Activated CD4-positive, alpha-beta memory T cell treated with anti-CD3 and anti-CD28 coated beads for 36 hours (primary cell): ENCODE data around the gene NAPG. TPM values are rescaled to one million over a fixed set of nuclear protein-coding genes. Genes with fewer than 3 reads are reported as not detected.
A peak's percentile ranks its signal among the peaks of the same experiment; 100 is the strongest.

Experiments used
- CTCF ChIA-PET: fragments of 350-600 bp; sonication (Branson Sonifier 250); formaldehyde crosslinking; loops from one replicate; lab custom pipeline; 2021; ENCODE audit warnings: antibody characterized with exemption, inconsistent platforms; lab: Charles Lee
- POLR2A ChIA-PET: fragments of 350-600 bp; sonication (Branson Sonifier 250); formaldehyde crosslinking; loops from one replicate; lab custom pipeline; 2021; ENCODE audit warnings: antibody characterized with exemption; lab: Charles Lee
- DNase-seq: peaks from one replicate; pipeline ENCODE4 v3.0.0-alpha.2; 2020
- H3K27ac Mint-ChIP-seq: one replicate; pipeline ENCODE4 v1.8.0; 2021; ENCODE audit warnings: mixed read lengths
- H3K27me3 Mint-ChIP-seq: one replicate; pipeline ENCODE4 v1.8.0; 2021; ENCODE audit warnings: mixed read lengths
- H3K36me3 Mint-ChIP-seq: one replicate; pipeline ENCODE4 v1.8.0; 2021; ENCODE audit warnings: mixed read lengths
- H3K4me1 Mint-ChIP-seq: one replicate; pipeline ENCODE4 v1.8.0; 2021; ENCODE audit warnings: low read depth, mixed read lengths
- H3K4me3 Mint-ChIP-seq: one replicate; pipeline ENCODE4 v1.8.0; 2021; ENCODE audit warnings: mild to moderate bottlenecking, mixed read lengths
- H3K9me3 Mint-ChIP-seq: one replicate; pipeline ENCODE4 v1.8.0; 2021; ENCODE audit warnings: mixed read lengths
- intact Hi-C: fragments of 100-400 bp; cut with micrococcal nuclease; formaldehyde crosslinking; loops from one replicate; pipeline ENCODE4 v1.15.1; 2023
- total RNA-seq, 2 experiments: library from RNA; stranded (reverse); gene quantifications; one replicate each; pipeline ENCODE4 v1.2.3, GENCODE V29; 2021

NAPG gene
- 10 to 100 TPM; 31.8 to 32.7 TPM for total RNA-seq

GRCh38 chr18:10525697-10526560 is at the start of gene NAPG:
NAPG (plus strand) TSS chr18:10526027; CDS start chr18:10526103, 76 bp downstream.
- POLR2A ChIA-PET = no interaction called here

GRCh38 chr18:10476338-10476791 is 49.5 kb upstream of the NAPG start:
- POLR2A ChIA-PET = no interaction called here
- Mint-ChIP-seq H3K4me3 (no peak overlapping the region), H3K27me3 (peaks cover 36% of the 10 kb centered on the region), H3K4me1 (no peaks in the 10 kb centered on the region), H3K36me3 (no peaks in the 10 kb centered on the region), H3K27ac (no peak overlapping the region), H3K9me3 (no peaks in the 10 kb centered on the region)
- CTCF ChIA-PET = no interaction called here
- intact Hi-C loops = no loop called here
- DNase-seq = no peak

More at GRCh38 chr18:10525697-10526560, at the start of gene NAPG:
- intact Hi-C loops = loop anchor here (1.0 to 10.0 kb wide), 7 partner anchors 27 to 1456 kb away; partner anchors contain the start of genes IMPA2, RAB31, RALBP1 and TWSG1
- peak; percentile 93 for DNase-seq
- H3K27me3 Mint-ChIP-seq = no peaks in the 10 kb centered on the region
- H3K4me3 Mint-ChIP-seq = peak within 1 kb of the TSS; percentile 94
- CTCF ChIA-PET = interaction anchor here (0.9 kb wide), 1 partner anchor 35 kb away, joined by 3 read pairs; no protein-coding TSS in a partner anchor
- H3K27ac Mint-ChIP-seq = peak within 1 kb of the TSS; percentile 95
- peaks cover 5% of the 10 kb centered on the region for H3K36me3 Mint-ChIP-seq
- peaks cover 48% of the 10 kb centered on the region for H3K4me1 Mint-ChIP-seq
- H3K9me3 Mint-ChIP-seq = no peaks in the 10 kb centered on the region

- peaks cover 36% of the 10 kb centered on the region for H3K27me3 Mint-ChIP-seq
- CTCF ChIA-PET = no interaction called here
- H3K36me3 Mint-ChIP-seq = no peaks in the 10 kb centered on the region
- no peaks in the 10 kb centered on the region for H3K9me3 Mint-ChIP-seq
- intact Hi-C loops = no loop called here
- POLR2A ChIA-PET = no interaction called here
- no peaks in the 10 kb centered on the region for H3K4me1 Mint-ChIP-seq
- no peak for DNase-seq
- H3K27ac Mint-ChIP-seq = no peak overlapping the region
- H3K4me3 Mint-ChIP-seq = no peak overlapping the region
Observed at GRCh38 chr18:10477121-10477862, 48.5 kb upstream of the NAPG start.

- CTCF ChIA-PET = no interaction called here
- Mint-ChIP-seq H3K27me3 (peaks cover 36% of the 10 kb centered on the region), H3K4me1 (no peaks in the 10 kb centered on the region), H3K4me3 (no peak overlapping the region), H3K27ac (no peak overlapping the region), H3K9me3 (no peaks in the 10 kb centered on the region), H3K36me3 (no peaks in the 10 kb centered on the region)
- POLR2A ChIA-PET = no interaction called here
- DNase-seq = no peak
- intact Hi-C loops = no loop called here
Observed at GRCh38 chr18:10477863-10478260, 48.0 kb upstream of the NAPG start.

- Mint-ChIP-seq H3K36me3 (no peaks in the 10 kb centered on the region), H3K27ac (no peak overlapping the region), H3K4me1 (no peaks in the 10 kb centered on the region), H3K4me3 (no peak overlapping the region), H3K9me3 (no peaks in the 10 kb centered on the region), H3K27me3 (peaks cover 22% of the 10 kb centered on the region)
- ChIA-PET POLR2A (no interaction called here), CTCF (no interaction called here)
- intact Hi-C loops = no loop called here
- no peak for DNase-seq
Observed at GRCh38 chr18:10481831-10482230, 44.0 kb upstream of the NAPG start.

- intact Hi-C loops = no loop called here
- no peaks in the 10 kb centered on the region for H3K4me1 Mint-ChIP-seq
- H3K4me3 Mint-ChIP-seq = no peak overlapping the region
- ChIA-PET POLR2A (no interaction called here), CTCF (no interaction called here)
- H3K36me3 Mint-ChIP-seq = no peaks in the 10 kb centered on the region
- peaks cover 15% of the 10 kb centered on the region for H3K27me3 Mint-ChIP-seq
- H3K27ac Mint-ChIP-seq = no peak overlapping the region
- no peaks in the 10 kb centered on the region for H3K9me3 Mint-ChIP-seq
- no peak for DNase-seq
Observed at GRCh38 chr18:10482363-10482984, 43.4 kb upstream of the NAPG start.

- intact Hi-C loops = no loop called here
- ChIA-PET CTCF (no interaction called here), POLR2A (no interaction called here)
- Mint-ChIP-seq H3K4me1 (no peaks in the 10 kb centered on the region), H3K36me3 (no peaks in the 10 kb centered on the region), H3K27ac (no peak overlapping the region), H3K9me3 (no peaks in the 10 kb centered on the region), H3K27me3 (peaks cover 11% of the 10 kb centered on the region), H3K4me3 (no peak overlapping the region)
- no peak for DNase-seq
Observed at GRCh38 chr18:10482985-10483949, 42.6 kb upstream of the NAPG start.

- no peak for DNase-seq
- no peaks in the 10 kb centered on the region for H3K9me3 Mint-ChIP-seq
- H3K4me1 Mint-ChIP-seq = peaks cover 2% of the 10 kb centered on the region
- intact Hi-C loops = no loop called here
- H3K27ac Mint-ChIP-seq = no peak overlapping the region
- peaks cover 2% of the 10 kb centered on the region for H3K27me3 Mint-ChIP-seq
- POLR2A ChIA-PET = no interaction called here
- H3K4me3 Mint-ChIP-seq = no peak overlapping the region
- CTCF ChIA-PET = no interaction called here
- H3K36me3 Mint-ChIP-seq = no peaks in the 10 kb centered on the region
Observed at GRCh38 chr18:10485475-10485874, 40.4 kb upstream of the NAPG start.

- no peaks in the 10 kb centered on the region for H3K36me3 Mint-ChIP-seq
- CTCF ChIA-PET = no interaction called here
- H3K27me3 Mint-ChIP-seq = peaks cover 2% of the 10 kb centered on the region
- intact Hi-C loops = no loop called here
- DNase-seq = no peak
- H3K9me3 Mint-ChIP-seq = no peaks in the 10 kb centered on the region
- H3K27ac Mint-ChIP-seq = no peak overlapping the region
- H3K4me3 Mint-ChIP-seq = no peak overlapping the region
- H3K4me1 Mint-ChIP-seq = peaks cover 8% of the 10 kb centered on the region
- POLR2A ChIA-PET = no interaction called here
Observed at GRCh38 chr18:10486362-10486761, 39.5 kb upstream of the NAPG start.

- intact Hi-C loops = no loop called here
- POLR2A ChIA-PET = no interaction called here
- no peaks in the 10 kb centered on the region for H3K36me3 Mint-ChIP-seq
- H3K9me3 Mint-ChIP-seq = no peaks in the 10 kb centered on the region
- H3K27ac Mint-ChIP-seq = no peak overlapping the region
- H3K27me3 Mint-ChIP-seq = peaks cover 2% of the 10 kb centered on the region
- no peak overlapping the region for H3K4me3 Mint-ChIP-seq
- no peak for DNase-seq
- CTCF ChIA-PET = no interaction called here
- peaks cover 8% of the 10 kb centered on the region for H3K4me1 Mint-ChIP-seq
Observed at GRCh38 chr18:10487154-10487553, 38.7 kb upstream of the NAPG start.

GRCh38 chr18:10488017-10488416 is 37.8 kb upstream of the NAPG start:
- no peak for DNase-seq
- H3K4me1 Mint-ChIP-seq = peaks cover 8% of the 10 kb centered on the region
- ChIA-PET CTCF (no interaction called here), POLR2A (interaction anchor here (0.7 kb wide), 1 partner anchor 552 kb away, joined by 3 read pairs; no protein-coding TSS in a partner anchor)
- no peaks in the 10 kb centered on the region for H3K9me3 Mint-ChIP-seq
- no peak overlapping the region for H3K27ac Mint-ChIP-seq
- intact Hi-C loops = no loop called here
- no peaks in the 10 kb centered on the region for H3K36me3 Mint-ChIP-seq
- peaks cover 2% of the 10 kb centered on the region for H3K27me3 Mint-ChIP-seq
- no peak overlapping the region for H3K4me3 Mint-ChIP-seq
